Brain microvascular endothelial cell (primary cell): ENCODE measurements around the gene TCF7L2.

Experiments
- DNase-seq: peaks from one replicate; pipeline ENCODE4 v3.0.0-alpha.2; 2020
- H3K27ac ChIP-seq: fragments of 250-450 bp; sonication (Bioruptor Pico); 2 replicates; pipeline ENCODE4 v1.5.1; 2020; ENCODE audit warnings: mild to moderate bottlenecking, moderate library complexity
- H3K27me3 ChIP-seq: fragments of 250-450 bp; sonication (Bioruptor Pico); replicated peaks from 2 replicates; pipeline ENCODE4 v1.5.1; 2020; ENCODE audit warnings: mild to moderate bottlenecking
- H3K36me3 ChIP-seq: fragments of 250-450 bp; sonication (Bioruptor Pico); replicated peaks from 2 replicates; pipeline ENCODE4 v1.5.1; 2020; ENCODE audit warnings: mild to moderate bottlenecking
- H3K4me3 ChIP-seq: 2 replicates; pipeline ENCODE4 v1.5.1; 2011; ENCODE audit warnings: low read depth, mild to moderate bottlenecking, control low read depth, low read length, moderate library complexity
- in situ Hi-C: cut with HindIII; loops from 2 replicates; pipeline ENCODE4 v1.10.0; 2017; ENCODE audit warnings: low sequenced_read_pairs, low pct_ligation_motif_present
- TF ChIP-seq, protein P1 (sequence below): IDR thresholded peaks from 2 replicates; pipeline ENCODE4 v1.5.1; 2011; ENCODE audit warnings: low read depth, mild to moderate bottlenecking, moderate library complexity, low read length, control low read depth, inconsistent platforms; ENCODE audit errors: missing control alignments

TCF7L2 gene

GRCh38 chr10:113183573-113183972 is 233.5 kb downstream of the TCF7L2 start:
- no peak for DNase-seq
- no peaks in the 10 kb centered on the region for H3K27me3 ChIP-seq
- in situ Hi-C loops, result no loop called here
- no peaks in the 10 kb centered on the region for H3K36me3 ChIP-seq
- TF ChIP-seq, protein P1, sequence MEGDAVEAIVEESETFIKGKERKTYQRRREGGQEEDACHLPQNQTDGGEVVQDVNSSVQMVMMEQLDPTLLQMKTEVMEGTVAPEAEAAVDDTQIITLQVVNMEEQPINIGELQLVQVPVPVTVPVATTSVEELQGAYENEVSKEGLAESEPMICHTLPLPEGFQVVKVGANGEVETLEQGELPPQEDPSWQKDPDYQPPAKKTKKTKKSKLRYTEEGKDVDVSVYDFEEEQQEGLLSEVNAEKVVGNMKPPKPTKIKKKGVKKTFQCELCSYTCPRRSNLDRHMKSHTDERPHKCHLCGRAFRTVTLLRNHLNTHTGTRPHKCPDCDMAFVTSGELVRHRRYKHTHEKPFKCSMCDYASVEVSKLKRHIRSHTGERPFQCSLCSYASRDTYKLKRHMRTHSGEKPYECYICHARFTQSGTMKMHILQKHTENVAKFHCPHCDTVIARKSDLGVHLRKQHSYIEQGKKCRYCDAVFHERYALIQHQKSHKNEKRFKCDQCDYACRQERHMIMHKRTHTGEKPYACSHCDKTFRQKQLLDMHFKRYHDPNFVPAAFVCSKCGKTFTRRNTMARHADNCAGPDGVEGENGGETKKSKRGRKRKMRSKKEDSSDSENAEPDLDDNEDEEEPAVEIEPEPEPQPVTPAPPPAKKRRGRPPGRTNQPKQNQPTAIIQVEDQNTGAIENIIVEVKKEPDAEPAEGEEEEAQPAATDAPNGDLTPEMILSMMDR, result no peak
- H3K4me3 ChIP-seq, result no peak overlapping the region
- no peak overlapping the region for H3K27ac ChIP-seq

- peak; percentile 14 for DNase-seq
- Histone ChIP-seq H3K27me3 (no peaks in the 10 kb centered on the region), H3K36me3 (no peaks in the 10 kb centered on the region), H3K27ac (no peak overlapping the region), H3K4me3 (no peak overlapping the region)
- in situ Hi-C loops, result no loop called here
- TF ChIP-seq, protein P1, result no peak
Observed at GRCh38 chr10:113187063-113187777, 237.2 kb downstream of the TCF7L2 start.

DNA sequence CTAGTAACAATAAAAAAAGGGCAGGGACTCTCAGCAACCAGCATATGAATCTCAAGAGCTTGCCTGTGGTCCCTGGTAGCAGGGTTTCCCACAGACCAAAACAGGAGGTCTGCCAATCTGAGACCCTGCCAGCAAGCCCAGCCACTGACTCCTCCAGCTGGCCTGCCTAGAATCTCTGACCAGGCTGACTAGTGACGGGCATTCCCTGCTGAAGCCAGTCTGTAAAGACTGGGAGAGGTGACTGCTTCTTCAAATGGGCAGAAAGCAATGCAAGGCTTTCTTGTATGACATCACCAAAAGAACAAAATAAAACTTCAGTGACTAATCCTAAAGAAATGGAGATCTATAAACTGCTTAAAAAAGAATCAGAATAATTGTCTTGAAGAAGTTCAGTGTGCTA is 249.4 kb downstream of the TCF7L2 start:
- Histone ChIP-seq H3K27me3 (no peaks in the 10 kb centered on the region), H3K27ac (no peak overlapping the region), H3K36me3 (no peaks in the 10 kb centered on the region), H3K4me3 (no peak overlapping the region)
- in situ Hi-C loops, result no loop called here
- peak; percentile 55 for DNase-seq
- TF ChIP-seq, protein P1, result no peak

GRCh38 chr10:113202011-113202410 is 252.0 kb downstream of the TCF7L2 start:
- TF ChIP-seq, protein P1, result no peak
- DNase-seq, result no peak
- in situ Hi-C loops, result no loop called here
- Histone ChIP-seq H3K27me3 (no peaks in the 10 kb centered on the region), H3K4me3 (no peak overlapping the region), H3K36me3 (no peaks in the 10 kb centered on the region), H3K27ac (no peak overlapping the region)

- in situ Hi-C loops, result no loop called here
- TF ChIP-seq, protein P1, result no peak
- Histone ChIP-seq H3K4me3 (no peak overlapping the region), H3K27me3 (no peaks in the 10 kb centered on the region), H3K36me3 (no peaks in the 10 kb centered on the region), H3K27ac (no peak overlapping the region)
- no peak for DNase-seq
Observed at GRCh38 chr10:113207924-113208323, 257.9 kb downstream of the TCF7L2 start.

DNA sequence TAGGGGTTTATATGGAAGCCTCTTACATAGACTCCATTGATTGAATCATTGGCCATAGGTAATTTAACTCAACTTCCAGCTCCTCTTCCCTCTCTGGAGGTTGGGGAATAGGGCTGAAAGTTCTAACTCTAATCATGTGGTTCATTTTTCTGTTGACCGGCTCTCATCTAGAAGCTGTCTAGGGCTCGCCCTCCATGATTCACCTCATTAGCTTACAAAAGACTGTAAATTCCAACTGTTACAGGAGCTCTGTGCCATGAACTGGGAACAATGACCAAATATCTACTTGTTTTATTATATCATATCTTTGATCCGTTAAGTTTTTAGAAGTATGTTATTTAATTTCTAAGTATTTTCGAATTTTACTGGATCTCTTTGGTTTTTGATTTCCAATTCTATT is 263.0 kb downstream of the TCF7L2 start:
- Histone ChIP-seq H3K36me3 (no peaks in the 10 kb centered on the region), H3K27me3 (no peaks in the 10 kb centered on the region), H3K4me3 (no peak overlapping the region), H3K27ac (no peak overlapping the region)
- in situ Hi-C loops, result no loop called here
- TF ChIP-seq, protein P1, result no peak
- no peak for DNase-seq
